HG03342 (cell line): Measurements from ENCODE around the gene ARF5.

ENCODE experiments used
- ATAC-seq: cut with Tn5 transposase; IDR thresholded peaks from one replicate; pipeline ENCODE4 v1.9.1; 2021; ENCODE audit warnings: mild to moderate bottlenecking, moderate library complexity; ENCODE audit not compliant: unreplicated experiment

The ARF5 gene

GRCh38 chr7:127632276-127632910 lies 44.2 kb downstream of the ARF5 start:
- no peak for ATAC-seq

GRCh38 chr7:127635659-127636285 lies 47.6 kb downstream of the ARF5 start:
- no peak for ATAC-seq

- ATAC-seq: no peak
Measured at GRCh38 chr7:127638197-127638596, 50.0 kb downstream of the ARF5 start.
